ENCODE results near the gene CLBA1. TPM values are rescaled to one million over a fixed set of nuclear protein-coding genes. Genes with fewer than 3 reads are reported as not detected.
"Not testable (repeated sequence)": the region's sequence is repeated elsewhere in the genome, so short reads cannot be mapped to it uniquely, and the experiment has no call there.

Gene CLBA1
- polyA plus RNA-seq, 3 donors from 2014 or later = 0.37 to 0.57 TPM; not detected in 1

GRCh38 chr14:105027718-105028117, 42.1 kb downstream of the CLBA1 start:
- H3K9me3 Mint-ChIP-seq; DNase-seq; H3K36me3 Mint-ChIP-seq; H3K4me3 Mint-ChIP-seq; H3K27me3 Mint-ChIP-seq (ENCODE audit: low read depth in 3 of 3): not testable (repeated sequence)
- Mint-ChIP-seq H3K27ac (peak overlapping the region in 3 of 6 donors; percentile 34 to 55 (median 44)), H3K4me1 (peaks cover 8 to 37% of the 10 kb centered on the region in 2 donors)

- peak overlapping the region in 3 of 6 donors; percentile 36 to 66 (median 62) for H3K27ac Mint-ChIP-seq
- peaks cover 0 to 12% (median 2%) of the 10 kb centered on the region in 3 donors for H3K27me3 Mint-ChIP-seq (ENCODE audit: low read depth in 3 of 3)
- H3K36me3 Mint-ChIP-seq = peaks cover under 1 to 4% (median 3%) of the 10 kb centered on the region in 3 donors
- no peak overlapping the region for H3K4me3 Mint-ChIP-seq
- no peak for DNase-seq
- peaks cover 14 to 39% of the 10 kb centered on the region in 2 donors for H3K4me1 Mint-ChIP-seq
- H3K9me3 Mint-ChIP-seq = no peaks in the 10 kb centered on the region
Measured at GRCh38 chr14:105028251-105028927, 42.8 kb downstream of the CLBA1 start.

- H3K4me1 Mint-ChIP-seq = peaks cover 22 to 46% of the 10 kb centered on the region in 2 donors
- peaks cover 0 to 19% (median 5%) of the 10 kb centered on the region in 3 donors for H3K27me3 Mint-ChIP-seq (ENCODE audit: low read depth in 3 of 3)
- no peak for DNase-seq
- peaks cover 3 to 4% (median 4%) of the 10 kb centered on the region in 3 donors for H3K36me3 Mint-ChIP-seq
- no peaks in the 10 kb centered on the region for H3K9me3 Mint-ChIP-seq
- H3K4me3 Mint-ChIP-seq = no peak overlapping the region
- no peak overlapping the region for H3K27ac Mint-ChIP-seq
Measured at GRCh38 chr14:105029402-105029801, 43.8 kb downstream of the CLBA1 start.

GRCh38 chr14:105030194-105030593, 44.6 kb downstream of the CLBA1 start:
- DNase-seq = no peak
- Mint-ChIP-seq H3K27me3 (ENCODE audit: low read depth in 3 of 3) (peaks cover 0 to 13% (median 5%) of the 10 kb centered on the region in 3 donors), H3K4me3 (no peak overlapping the region), H3K4me1 (peaks cover 25 to 52% of the 10 kb centered on the region in 2 donors), H3K27ac (no peak overlapping the region), H3K36me3 (peaks cover 3 to 4% (median 4%) of the 10 kb centered on the region in 3 donors), H3K9me3 (no peaks in the 10 kb centered on the region)

GRCh38 chr14:105030836-105031396, 45.3 kb downstream of the CLBA1 start:
- Mint-ChIP-seq H3K27ac (peak overlapping the region in 5 of 6 donors; percentile 17 to 66 (median 62)), H3K27me3 (ENCODE audit: low read depth in 3 of 3) (peaks cover 0 to 13% (median 5%) of the 10 kb centered on the region in 3 donors), H3K36me3 (peaks cover 3 to 4% (median 4%) of the 10 kb centered on the region in 3 donors), H3K9me3 (no peaks in the 10 kb centered on the region), H3K4me3 (peak overlapping the region in 2 of 5 donors; percentile 6 to 10), H3K4me1 (peaks cover 25 to 48% of the 10 kb centered on the region in 2 donors)
- no peak for DNase-seq

- peaks cover 0 to 13% (median 5%) of the 10 kb centered on the region in 3 donors for H3K27me3 Mint-ChIP-seq (ENCODE audit: low read depth in 3 of 3)
- peak overlapping the region; percentile 84 to 99 (median 96) for H3K4me3 Mint-ChIP-seq
- H3K27ac Mint-ChIP-seq = peak overlapping the region; percentile 89 to 100 (median 97)
Measured at GRCh38 chr14:105032451-105032901, 46.9 kb downstream of the CLBA1 start.

GRCh38 chr14:105033412-105033900, 47.9 kb downstream of the CLBA1 start:
- H3K9me3 Mint-ChIP-seq, H3K36me3 Mint-ChIP-seq: not testable (repeated sequence)
- H3K27ac Mint-ChIP-seq = peak overlapping the region; percentile 89 to 100 (median 97)
- H3K4me3 Mint-ChIP-seq = peak overlapping the region; percentile 84 to 99 (median 96)
- peaks cover 25 to 43% of the 10 kb centered on the region in 2 donors for H3K4me1 Mint-ChIP-seq
- peak in 2 of 3 donors; percentile 35 for DNase-seq
- H3K27me3 Mint-ChIP-seq (ENCODE audit: low read depth in 3 of 3) = peaks cover 0 to 13% (median 5%) of the 10 kb centered on the region in 3 donors

More at GRCh38 chr14:105032451-105032901, 46.9 kb downstream of the CLBA1 start:
- DNase-seq = peak in 1 of 3 donors; percentile 25
- peaks cover 25 to 43% of the 10 kb centered on the region in 2 donors for H3K4me1 Mint-ChIP-seq
- not testable (repeated sequence) for H3K36me3 Mint-ChIP-seq, H3K9me3 Mint-ChIP-seq

- Mint-ChIP-seq H3K9me3 (no peaks in the 10 kb centered on the region), H3K4me1 (peaks cover 25 to 43% of the 10 kb centered on the region in 2 donors), H3K36me3 (peaks cover 0 to 4% (median 0%) of the 10 kb centered on the region in 3 donors), H3K27me3 (ENCODE audit: low read depth in 3 of 3) (peaks cover 2 to 13% (median 5%) of the 10 kb centered on the region in 3 donors), H3K27ac (peak overlapping the region; percentile 89 to 100 (median 97)), H3K4me3 (peak overlapping the region; percentile 84 to 99 (median 96))
- DNase-seq = no peak
Measured at GRCh38 chr14:105034315-105035039, 48.9 kb downstream of the CLBA1 start.

GRCh38 chr14:105035616-105036015, 50.0 kb downstream of the CLBA1 start:
- peak overlapping the region in 2 of 6 donors; percentile 30 to 64 for H3K27ac Mint-ChIP-seq

GRCh38 chr14:105039458-105040205, 54.0 kb downstream of the CLBA1 start:
- Mint-ChIP-seq H3K27ac (no peak overlapping the region), H3K36me3 (no peaks in the 10 kb centered on the region), H3K4me3 (no peak overlapping the region), H3K9me3 (no peaks in the 10 kb centered on the region), H3K4me1 (peaks cover under 1 to 8% of the 10 kb centered on the region in 2 donors), H3K27me3 (ENCODE audit: low read depth in 3 of 3) (peaks cover 1 to 3% (median 2%) of the 10 kb centered on the region in 3 donors)
- DNase-seq = no peak

More at GRCh38 chr14:105035616-105036015, 50.0 kb downstream of the CLBA1 start:
- not testable (repeated sequence) for DNase-seq, H3K9me3 Mint-ChIP-seq, H3K36me3 Mint-ChIP-seq, H3K4me3 Mint-ChIP-seq
- Mint-ChIP-seq H3K4me1 (peaks cover 25 to 41% of the 10 kb centered on the region in 2 donors), H3K27me3 (ENCODE audit: low read depth in 3 of 3) (peaks cover 2 to 16% (median 6%) of the 10 kb centered on the region in 3 donors)

GRCh38 chr14:105041841-105042765, 56.5 kb downstream of the CLBA1 start:
- H3K4me3 Mint-ChIP-seq = no peak overlapping the region
- no peak for DNase-seq

GRCh38 chr14:105042813-105043212, 57.2 kb downstream of the CLBA1 start:
- Mint-ChIP-seq H3K27ac (peak overlapping the region in 1 of 6 donors; percentile 79), H3K27me3 (ENCODE audit: low read depth in 3 of 3) (peaks cover 1 to 3% (median 2%) of the 10 kb centered on the region in 3 donors)

More at GRCh38 chr14:105041841-105042765, 56.5 kb downstream of the CLBA1 start:
- Mint-ChIP-seq H3K9me3 (no peaks in the 10 kb centered on the region), H3K27ac (no peak overlapping the region), H3K4me1 (peaks cover 8 to 14% of the 10 kb centered on the region in 2 donors), H3K27me3 (ENCODE audit: low read depth in 3 of 3) (peaks cover 1 to 3% (median 2%) of the 10 kb centered on the region in 3 donors), H3K36me3 (peaks cover 0 to 3% (median 0%) of the 10 kb centered on the region in 3 donors)

More at GRCh38 chr14:105042813-105043212, 57.2 kb downstream of the CLBA1 start:
- H3K4me1 Mint-ChIP-seq = peaks cover 8 to 14% of the 10 kb centered on the region in 2 donors
- no peak for DNase-seq
- no peaks in the 10 kb centered on the region for H3K9me3 Mint-ChIP-seq
- peaks cover 0 to 3% (median 0%) of the 10 kb centered on the region in 3 donors for H3K36me3 Mint-ChIP-seq
- no peak overlapping the region for H3K4me3 Mint-ChIP-seq
